Dendritic cell treated with granulocyte-macrophage colony-stimulating factor and Interleukin-4, amounts not matched to agents 40 ng/mL and 50 ng/mL, for 4 days (primary cell): ENCODE measurements around the gene DDX4.
"Not testable (repeated sequence)": the region's sequence is repeated elsewhere in the genome, so short reads cannot be mapped to it uniquely, and the experiment has no call there.

Experiments
- H3K27ac Mint-ChIP-seq: one replicate; pipeline ENCODE4 v1.8.0; 2022; ENCODE audit warnings: mild to moderate bottlenecking, mixed read lengths
- H3K27me3 Mint-ChIP-seq: one replicate; pipeline ENCODE4 v1.8.0; 2022; ENCODE audit warnings: mild to moderate bottlenecking, mixed read lengths
- H3K36me3 Mint-ChIP-seq: one replicate; pipeline ENCODE4 v1.8.0; 2022; ENCODE audit warnings: low read depth, mixed read lengths
- H3K4me1 Mint-ChIP-seq: one replicate; pipeline ENCODE4 v1.8.0; 2022; ENCODE audit warnings: low read depth, mixed read lengths
- H3K4me3 Mint-ChIP-seq: one replicate; pipeline ENCODE4 v1.8.0; 2022; ENCODE audit warnings: mild to moderate bottlenecking, moderate library complexity, mixed read lengths
- H3K9me3 Mint-ChIP-seq: one replicate; pipeline ENCODE4 v1.8.0; 2022; ENCODE audit warnings: mixed read lengths
- intact Hi-C: fragments of 100-400 bp; cut with micrococcal nuclease; formaldehyde crosslinking; loops from one replicate; pipeline ENCODE4 v1.15.0; 2022

DDX4 gene

DNA sequence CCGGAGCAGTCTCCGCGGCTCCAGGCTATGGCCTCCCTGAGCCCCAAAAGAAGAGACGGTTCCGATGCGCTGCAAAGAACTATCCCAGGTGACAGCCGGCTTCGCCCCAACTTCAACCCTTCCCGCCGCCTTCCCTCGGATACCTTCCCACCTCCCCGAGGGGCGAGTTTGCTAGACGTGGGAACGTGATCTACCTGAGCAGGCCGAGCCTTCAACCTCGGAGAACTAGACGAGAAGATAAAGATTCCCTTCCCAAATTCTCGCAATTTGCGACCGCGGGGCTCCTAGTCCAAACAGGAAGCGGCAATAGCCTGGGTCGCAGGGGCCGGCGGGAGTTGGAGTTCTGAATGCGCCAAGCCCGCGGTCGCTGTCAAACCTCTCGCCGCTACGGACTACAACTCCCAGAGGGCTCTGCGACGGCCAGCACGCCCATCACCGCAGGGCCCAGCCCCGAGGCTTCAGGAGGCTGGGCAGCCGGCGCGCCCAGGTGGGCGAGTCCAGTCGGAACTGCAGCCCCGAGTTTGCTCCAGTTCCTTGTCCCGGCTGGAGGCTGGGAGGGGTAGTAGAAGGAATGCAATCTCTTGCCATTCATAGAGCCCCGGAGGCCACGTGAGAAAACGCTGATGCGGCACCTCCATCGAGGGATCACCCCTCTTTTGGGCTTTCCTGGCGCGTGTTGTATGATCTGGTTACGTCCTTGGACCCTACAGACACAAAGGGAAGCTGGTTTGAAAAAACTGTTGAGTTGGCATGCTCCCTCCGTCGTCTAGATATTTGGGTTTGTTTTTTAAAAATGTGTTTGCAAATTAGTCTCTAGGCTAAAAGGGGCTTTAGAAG is 25.6 kb upstream of the DDX4 start, which contains the start of gene SLC38A9:
TSS of gene SLC38A9 (minus strand) at position 302 of the 837 bp plus-strand sequence. CDS start 14,366 bp downstream, outside the sequence.
- Mint-ChIP-seq H3K4me1 (peaks cover 21% of the 10 kb centered on the region), H3K36me3 (peaks cover 28% of the 10 kb centered on the region), H3K4me3 (peak within 1 kb of the TSS; percentile 93), H3K9me3 (no peaks in the 10 kb centered on the region), H3K27ac (peak within 1 kb of the TSS; percentile 91), H3K27me3 (no peaks in the 10 kb centered on the region)
- intact Hi-C loops: no loop called here

DNA sequence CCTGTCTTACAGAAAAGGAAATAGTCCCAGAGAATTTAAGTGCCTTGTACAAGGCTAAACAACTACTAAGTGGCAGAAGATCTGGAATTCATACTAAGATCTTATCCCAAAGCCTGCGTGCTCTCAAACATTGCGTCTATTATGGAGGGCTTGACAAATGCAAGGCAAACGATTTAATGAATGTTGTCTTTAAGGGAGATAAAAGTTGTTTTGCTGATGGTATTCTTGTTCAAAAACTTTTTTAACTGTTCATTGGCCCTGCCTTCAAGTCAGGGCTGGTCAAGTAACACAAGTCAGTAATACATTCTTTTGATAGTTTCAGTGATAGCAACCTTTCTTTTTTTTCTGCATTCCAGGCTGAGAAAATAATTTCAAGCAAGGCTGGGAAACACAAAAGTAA is 24.0 kb upstream of the DDX4 start:
- intact Hi-C loops: no loop called here
- no peak overlapping the region for H3K4me3 Mint-ChIP-seq
- no peak overlapping the region for H3K27ac Mint-ChIP-seq
- H3K27me3 Mint-ChIP-seq: no peaks in the 10 kb centered on the region
- H3K9me3 Mint-ChIP-seq: no peaks in the 10 kb centered on the region
- peaks cover 16% of the 10 kb centered on the region for H3K4me1 Mint-ChIP-seq
- H3K36me3 Mint-ChIP-seq: peaks cover 16% of the 10 kb centered on the region

DNA sequence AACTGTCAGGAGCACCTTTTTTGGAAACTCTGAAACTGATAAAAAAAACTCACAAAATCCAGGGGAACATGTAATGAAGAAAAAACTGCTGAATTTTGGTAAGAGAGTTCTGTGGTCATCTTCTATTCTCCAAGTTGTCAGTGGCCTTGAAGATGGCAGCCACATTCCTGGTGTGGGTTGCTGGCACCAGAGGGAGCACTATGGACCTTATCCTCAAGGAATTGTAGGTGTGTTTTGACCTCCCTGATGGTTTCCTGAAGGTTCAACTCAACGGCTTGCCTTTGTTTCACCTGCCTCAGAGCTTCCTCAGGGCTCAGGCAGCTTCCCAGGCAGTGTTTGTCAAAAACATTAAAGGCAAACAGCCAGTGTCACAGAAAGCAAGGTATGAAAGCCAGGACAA is 23.5 kb upstream of the DDX4 start:
- Mint-ChIP-seq H3K4me1 (peaks cover 16% of the 10 kb centered on the region), H3K27ac (no peak overlapping the region), H3K4me3 (no peak overlapping the region), H3K36me3 (peaks cover 12% of the 10 kb centered on the region), H3K9me3 (no peaks in the 10 kb centered on the region), H3K27me3 (no peaks in the 10 kb centered on the region)
- intact Hi-C loops: no loop called here

DNA sequence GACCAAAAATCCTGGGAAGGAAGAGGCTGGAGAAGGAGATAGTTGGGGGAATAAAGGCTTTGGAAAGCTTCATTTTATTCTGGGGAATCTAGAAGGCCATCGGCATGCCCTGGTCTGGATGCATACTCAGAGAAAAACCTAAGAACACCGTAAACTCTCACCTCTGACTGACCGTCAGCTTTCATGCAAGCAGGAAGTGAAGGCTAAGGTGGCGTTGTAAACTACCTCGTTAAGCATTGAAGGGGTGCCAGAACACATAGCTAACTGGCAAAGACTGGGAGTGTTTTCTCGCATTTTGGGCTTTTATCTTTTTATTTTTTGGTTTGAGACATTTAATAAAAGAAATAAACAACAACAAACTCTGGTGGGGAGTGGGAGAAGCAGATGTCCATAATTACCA is 23.1 kb upstream of the DDX4 start:
- H3K4me3 Mint-ChIP-seq: no peak overlapping the region
- peaks cover 16% of the 10 kb centered on the region for H3K4me1 Mint-ChIP-seq
- peaks cover 12% of the 10 kb centered on the region for H3K36me3 Mint-ChIP-seq
- no peak overlapping the region for H3K27ac Mint-ChIP-seq
- intact Hi-C loops: no loop called here
- H3K27me3 Mint-ChIP-seq: no peaks in the 10 kb centered on the region
- no peaks in the 10 kb centered on the region for H3K9me3 Mint-ChIP-seq

DNA sequence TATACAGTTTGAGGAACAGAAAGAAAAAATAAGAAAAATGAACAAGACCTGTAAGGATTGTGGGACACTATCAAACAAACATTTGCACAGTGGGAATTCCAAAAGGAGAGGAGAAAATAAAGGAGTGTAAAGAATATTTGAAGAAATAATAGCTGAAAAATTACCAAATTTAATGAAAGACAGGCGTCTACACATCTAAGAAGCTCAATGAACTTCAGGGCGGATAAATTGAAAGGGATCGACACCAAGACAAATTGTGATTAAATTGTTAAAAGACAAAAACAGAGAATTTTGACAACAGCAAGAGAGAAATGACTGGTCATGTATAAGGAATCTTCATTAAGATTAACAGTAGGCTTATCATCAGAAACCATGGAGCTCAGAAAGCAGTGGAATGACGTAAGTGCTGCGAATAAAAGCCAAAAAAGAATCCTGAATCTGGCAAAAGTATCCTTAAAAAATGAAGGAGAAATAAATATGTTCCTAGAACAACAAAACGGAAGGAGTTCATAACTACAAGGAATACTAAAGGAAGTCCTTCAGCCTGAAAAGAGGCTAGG is 22.3 kb upstream of the DDX4 start:
- Mint-ChIP-seq H3K36me3 (peaks cover 12% of the 10 kb centered on the region), H3K9me3 (no peaks in the 10 kb centered on the region), H3K4me3 (no peak overlapping the region), H3K27ac (no peak overlapping the region), H3K27me3 (no peaks in the 10 kb centered on the region), H3K4me1 (peaks cover 22% of the 10 kb centered on the region)
- intact Hi-C loops: no loop called here

DNA sequence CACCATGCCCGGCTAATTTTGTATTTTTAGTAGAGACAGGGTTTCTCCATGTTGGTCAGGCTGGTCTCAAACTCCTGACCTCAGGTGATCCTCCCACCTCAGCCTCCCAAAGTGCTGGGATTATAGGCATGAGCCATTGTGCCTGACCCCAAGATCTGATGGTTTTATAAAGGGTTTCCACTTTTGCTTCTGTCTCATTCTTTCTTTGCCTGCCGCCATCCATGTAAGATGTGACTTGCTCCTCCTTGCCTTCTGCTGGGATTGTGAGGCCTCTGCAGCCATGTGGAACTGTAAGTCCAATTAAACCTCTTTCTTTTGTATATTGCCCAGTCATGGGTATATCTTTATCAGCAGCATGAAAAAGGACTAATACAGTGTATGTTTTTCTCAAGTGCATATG is 18.8 kb upstream of the DDX4 start:
- intact Hi-C loops, H3K4me3 Mint-ChIP-seq, H3K27me3 Mint-ChIP-seq, H3K36me3 Mint-ChIP-seq, H3K9me3 Mint-ChIP-seq, H3K4me1 Mint-ChIP-seq, H3K27ac Mint-ChIP-seq: not testable (repeated sequence)

DNA sequence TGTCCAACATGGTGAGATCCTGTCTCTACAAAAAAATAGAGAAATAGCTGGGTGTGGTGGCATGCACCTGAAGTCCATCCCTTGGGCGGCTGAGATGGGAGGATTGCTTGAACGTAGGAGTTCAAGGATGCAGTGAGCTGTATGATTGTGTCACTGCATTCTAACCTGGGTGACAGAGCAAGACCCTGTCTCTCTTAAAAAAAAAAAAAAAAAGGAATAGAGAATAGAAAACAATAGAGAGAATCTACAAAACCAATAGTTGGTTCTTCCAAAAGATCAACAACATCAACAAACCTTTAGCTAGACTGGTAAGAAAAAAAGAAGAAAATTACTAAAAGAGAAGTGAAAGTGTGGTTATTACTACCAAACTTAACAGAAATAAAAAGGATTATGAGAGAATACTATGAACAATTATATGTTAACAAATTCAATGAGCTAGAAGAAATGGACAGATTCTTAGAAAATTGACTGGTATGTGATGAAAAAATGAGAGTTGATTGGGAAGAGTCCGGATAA is 17.6 kb upstream of the DDX4 start:
- intact Hi-C loops: no loop called here
- no peaks in the 10 kb centered on the region for H3K27me3 Mint-ChIP-seq
- H3K9me3 Mint-ChIP-seq: no peaks in the 10 kb centered on the region
- H3K4me3 Mint-ChIP-seq: no peak overlapping the region
- H3K36me3 Mint-ChIP-seq: no peaks in the 10 kb centered on the region
- H3K4me1 Mint-ChIP-seq: peaks cover 6% of the 10 kb centered on the region
- H3K27ac Mint-ChIP-seq: no peak overlapping the region

DNA sequence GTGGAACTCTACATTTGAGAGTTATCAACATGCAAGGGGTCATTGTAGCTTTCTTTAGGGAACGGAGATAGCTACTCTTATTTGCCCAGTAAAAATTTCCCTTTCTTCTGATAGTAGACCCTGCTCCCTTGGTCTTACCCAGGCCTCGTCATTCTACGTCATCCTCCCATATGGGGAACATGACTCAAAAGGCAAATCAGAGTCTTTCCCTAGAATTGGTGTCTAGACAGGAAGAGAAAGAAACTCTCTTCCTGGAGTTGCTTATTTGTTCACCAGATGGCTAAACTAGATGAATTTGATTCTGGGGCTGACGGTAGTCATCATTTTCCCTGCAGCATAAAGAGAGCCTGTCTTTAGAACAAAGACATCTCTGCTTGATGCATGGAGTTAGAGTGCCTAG is 13.6 kb upstream of the DDX4 start:
- intact Hi-C loops: no loop called here
- Mint-ChIP-seq H3K36me3 (no peaks in the 10 kb centered on the region), H3K9me3 (no peaks in the 10 kb centered on the region), H3K27me3 (no peaks in the 10 kb centered on the region), H3K4me3 (no peak overlapping the region), H3K4me1 (peaks cover 6% of the 10 kb centered on the region), H3K27ac (no peak overlapping the region)

DNA sequence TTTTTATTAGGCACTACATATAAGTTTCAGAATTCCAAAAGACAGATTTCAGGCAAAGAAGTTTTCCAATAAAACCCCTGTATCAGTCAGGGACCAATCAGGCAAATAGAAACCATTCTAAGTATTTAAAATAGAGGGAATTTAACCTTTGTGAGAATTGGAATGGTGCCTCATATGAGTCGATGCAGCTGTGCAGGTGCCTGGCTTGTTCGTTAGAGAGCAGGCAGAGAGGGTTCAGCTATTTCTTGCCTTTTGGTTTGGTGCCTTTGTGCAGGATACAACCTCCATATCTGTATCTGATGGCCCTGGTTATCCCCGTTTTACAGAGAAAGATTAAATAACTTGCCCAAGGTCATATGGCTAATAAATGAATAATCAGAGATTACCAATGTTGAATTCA is 6.0 kb upstream of the DDX4 start:
- Mint-ChIP-seq H3K36me3 (no peaks in the 10 kb centered on the region), H3K9me3 (peaks cover 9% of the 10 kb centered on the region), H3K4me3 (no peak overlapping the region), H3K27me3 (no peaks in the 10 kb centered on the region), H3K4me1 (no peaks in the 10 kb centered on the region), H3K27ac (no peak overlapping the region)
- intact Hi-C loops: no loop called here

DNA sequence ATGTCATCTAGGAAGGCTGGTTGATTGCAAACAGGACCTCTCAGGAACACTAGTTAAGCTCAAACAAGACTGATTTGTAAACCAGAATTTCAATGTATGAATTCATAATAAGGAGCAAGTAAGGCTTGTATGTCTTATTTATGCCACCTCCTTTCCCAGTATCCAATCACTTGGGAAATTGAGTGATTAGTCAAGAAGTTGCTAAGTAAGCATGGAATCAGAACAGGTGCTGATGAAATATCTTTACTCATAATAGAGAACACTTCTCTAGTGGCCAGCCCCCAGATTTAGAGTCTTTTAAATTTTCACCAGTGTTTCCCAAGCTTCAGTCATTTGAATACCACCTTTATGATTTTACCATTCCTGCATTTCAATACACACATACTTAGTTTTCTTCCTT is 5.3 kb upstream of the DDX4 start:
- H3K27me3 Mint-ChIP-seq: no peaks in the 10 kb centered on the region
- peaks cover 15% of the 10 kb centered on the region for H3K9me3 Mint-ChIP-seq
- no peaks in the 10 kb centered on the region for H3K4me1 Mint-ChIP-seq
- H3K36me3 Mint-ChIP-seq: no peaks in the 10 kb centered on the region
- H3K4me3 Mint-ChIP-seq: no peak overlapping the region
- intact Hi-C loops: no loop called here
- H3K27ac Mint-ChIP-seq: no peak overlapping the region

DNA sequence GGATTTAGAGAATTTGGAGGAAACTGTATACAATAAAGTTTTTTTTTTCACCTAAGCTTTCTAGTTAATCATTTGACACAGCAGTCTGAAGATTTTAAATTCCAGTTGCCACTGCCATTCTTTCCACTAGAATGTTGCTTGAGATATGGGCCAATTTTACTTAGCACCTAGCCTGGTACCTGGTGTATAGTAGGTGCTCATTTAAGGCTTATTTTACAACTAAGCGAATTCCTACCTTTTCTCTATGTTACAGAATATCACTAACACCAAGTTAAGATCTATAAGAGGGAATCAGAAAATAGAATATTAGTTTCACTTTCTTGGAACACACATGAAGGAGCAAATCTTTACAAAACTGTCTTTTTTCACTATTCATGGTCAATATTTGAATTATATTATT is 3.2 kb upstream of the DDX4 start:
- Mint-ChIP-seq H3K36me3 (no peaks in the 10 kb centered on the region), H3K4me3 (no peak overlapping the region), H3K9me3 (peaks cover 20% of the 10 kb centered on the region), H3K27ac (no peak overlapping the region), H3K27me3 (no peaks in the 10 kb centered on the region), H3K4me1 (no peaks in the 10 kb centered on the region)
- intact Hi-C loops: no loop called here

DNA sequence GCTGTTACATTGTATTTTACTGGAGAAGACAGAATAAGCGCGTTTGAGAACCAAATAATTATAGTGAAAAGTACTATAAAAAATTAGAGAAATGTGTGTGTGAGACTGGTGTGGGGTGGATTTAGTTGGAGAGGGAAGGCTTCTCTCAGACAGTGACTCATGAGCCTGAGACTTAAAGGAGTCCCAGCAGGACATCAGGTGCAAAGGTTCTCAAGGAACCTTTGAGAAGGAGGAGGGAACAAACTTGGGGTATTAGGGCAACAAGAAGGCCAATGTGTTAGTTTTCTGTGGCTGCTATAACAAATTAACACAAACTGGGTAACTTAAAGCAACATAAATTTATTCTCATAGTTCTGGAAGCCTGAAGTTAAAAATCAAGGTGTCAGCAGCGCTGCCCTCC is 4.9 kb downstream of the DDX4 start:
- intact Hi-C loops: no loop called here
- no peaks in the 10 kb centered on the region for H3K36me3 Mint-ChIP-seq
- H3K27me3 Mint-ChIP-seq: no peaks in the 10 kb centered on the region
- H3K27ac Mint-ChIP-seq: no peak overlapping the region
- no peak overlapping the region for H3K4me3 Mint-ChIP-seq
- H3K9me3 Mint-ChIP-seq: peaks cover 3% of the 10 kb centered on the region
- H3K4me1 Mint-ChIP-seq: no peaks in the 10 kb centered on the region

DNA sequence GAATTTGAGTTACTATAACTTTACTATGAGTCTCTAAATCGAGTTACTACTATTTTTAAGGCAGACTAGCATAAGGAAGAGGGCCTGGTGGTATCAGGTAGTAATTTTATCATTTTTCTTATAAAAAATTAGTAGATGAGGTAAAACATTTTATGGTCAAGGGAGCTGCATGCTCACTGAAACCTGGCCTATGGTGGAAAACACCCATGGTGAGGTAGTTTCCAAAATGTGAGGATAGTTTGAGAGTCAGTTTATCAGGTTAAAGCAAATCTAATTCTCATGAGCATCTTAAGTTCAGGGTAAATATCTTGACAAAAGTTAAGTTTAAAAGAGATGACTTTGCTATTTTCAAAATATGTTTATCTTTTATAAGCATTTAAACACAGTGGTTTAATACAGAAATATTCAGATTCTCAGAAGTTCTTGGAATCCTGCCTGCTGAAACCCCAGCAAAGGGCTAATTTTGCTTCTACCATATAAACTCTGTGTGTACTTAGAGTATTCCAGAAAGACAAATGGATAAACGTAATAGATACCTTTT is 10.0 kb downstream of the DDX4 start:
- intact Hi-C loops: no loop called here
- Mint-ChIP-seq H3K36me3 (no peaks in the 10 kb centered on the region), H3K4me1 (no peaks in the 10 kb centered on the region), H3K9me3 (no peaks in the 10 kb centered on the region), H3K27me3 (no peaks in the 10 kb centered on the region), H3K4me3 (no peak overlapping the region), H3K27ac (no peak overlapping the region)

DNA sequence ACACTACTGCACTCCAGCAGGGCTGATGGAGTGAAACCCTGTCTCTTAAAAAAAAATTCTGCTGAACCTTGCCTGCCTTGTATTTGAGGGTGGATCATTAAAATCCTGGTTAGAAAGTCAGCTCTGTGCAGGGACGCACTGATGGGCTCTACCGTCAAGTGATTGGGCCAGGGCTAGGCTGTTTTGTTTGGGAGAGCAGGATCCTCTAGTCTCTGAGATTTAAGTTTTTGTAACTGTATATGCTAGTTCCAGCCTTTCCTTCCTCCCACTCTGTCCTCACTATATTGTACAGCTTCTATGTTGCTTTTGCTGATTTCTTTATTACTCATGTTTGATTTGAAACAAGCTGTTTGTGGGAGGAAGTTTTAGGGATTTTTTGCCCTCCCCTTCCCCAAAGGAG is 11.5 kb downstream of the DDX4 start:
- no peaks in the 10 kb centered on the region for H3K9me3 Mint-ChIP-seq
- no peaks in the 10 kb centered on the region for H3K4me1 Mint-ChIP-seq
- no peak overlapping the region for H3K27ac Mint-ChIP-seq
- H3K27me3 Mint-ChIP-seq: no peaks in the 10 kb centered on the region
- H3K4me3 Mint-ChIP-seq: no peak overlapping the region
- no peaks in the 10 kb centered on the region for H3K36me3 Mint-ChIP-seq
- intact Hi-C loops: no loop called here
